ENCODE measurements around the gene CCL17. TPM values are rescaled to one million over a fixed set of nuclear protein-coding genes. Genes with fewer than 3 reads are reported as not detected.

The CCL17 gene
- total RNA-seq, 1 experiment from 2014 or later = not detected

DNA sequence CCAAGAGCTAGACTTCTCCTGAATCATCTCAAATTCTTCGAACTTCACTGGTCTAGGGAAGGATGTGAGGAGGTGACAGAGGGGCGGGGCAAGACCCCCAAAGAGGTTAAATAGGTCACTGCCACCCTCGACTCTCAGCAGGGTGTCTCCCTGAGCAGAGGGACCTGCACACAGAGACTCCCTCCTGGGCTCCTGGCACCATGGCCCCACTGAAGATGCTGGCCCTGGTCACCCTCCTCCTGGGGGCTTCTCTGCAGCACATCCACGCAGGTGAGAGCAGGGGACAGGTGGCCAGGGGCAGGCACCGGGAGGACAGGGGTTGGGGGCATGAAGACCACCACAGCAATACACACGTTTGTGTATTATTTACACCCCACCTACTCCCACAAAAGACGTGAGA, 9.2 kb downstream of the CCL17 start:
- Mint-ChIP-seq H3K9me3 (ENCODE audit: unreplicated experiment) (no peaks in the 10 kb centered on the region), H3K36me3 (ENCODE audit: insufficient read depth, unreplicated experiment) (peaks cover 5% of the 10 kb centered on the region), H3K4me3 (ENCODE audit: unreplicated experiment) (no peak overlapping the region), H3K4me1 (ENCODE audit: low read depth, unreplicated experiment) (peaks cover 24% of the 10 kb centered on the region), H3K27me3 (ENCODE audit: insufficient read depth, unreplicated experiment) (no peaks in the 10 kb centered on the region), H3K27ac (ENCODE audit: unreplicated experiment) (no peak overlapping the region)
- CTCF ChIA-PET = no interaction called here
- no TSS peak for BruUV-seq (replicated peaks)
- Histone ChIP-seq H3K27me3 (replicated peaks; ENCODE audit: control insufficient read depth, insufficient read depth, low read length) (no peaks in the 10 kb centered on the region), H3K36me3 (ENCODE audit: control insufficient read depth, insufficient read depth, low read length) (no peaks in the 10 kb centered on the region), H3K4me1 (peaks cover 29% of the 10 kb centered on the region), H3K9me3 (no peaks in the 10 kb centered on the region), H3K4me3 (ENCODE audit: low read depth, low read length) (no peak overlapping the region)
- DNase-seq = no peak
- intact Hi-C loops (cut with micrococcal nuclease; ENCODE audit: unreplicated experiment) = no loop called here
- POLR2A ChIA-PET = no interaction called here
- no peak for TF ChIP-seq CTCF (IDR thresholded peaks at IDR 0.05; ENCODE audit: insufficient read depth in 1 of 2, low read depth in 1 of 2, low read length in 1 of 2, severe bottlenecking in 1 of 2, unreplicated experiment in 1 of 2)

DNA sequence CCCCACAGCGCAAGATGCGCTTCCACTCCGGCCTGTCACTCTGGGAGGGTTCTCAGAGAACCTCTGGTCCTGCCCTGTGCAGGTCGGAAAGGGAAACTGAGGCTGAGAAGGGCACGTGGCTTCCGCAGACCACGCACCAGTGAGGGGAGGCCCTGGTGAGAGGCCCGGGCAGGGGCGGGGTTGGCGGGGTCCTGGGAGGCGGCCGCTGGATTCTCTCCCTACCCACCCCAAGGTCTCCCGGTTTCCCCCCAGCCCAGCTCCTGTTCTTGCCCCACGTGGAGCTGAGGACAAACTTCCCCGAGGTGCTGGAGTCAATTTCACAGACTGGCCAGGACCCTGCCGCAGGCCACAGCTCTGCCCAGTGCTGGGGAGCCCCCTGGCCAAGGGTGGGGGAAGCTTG, 11.5 kb downstream of the CCL17 start:
- no peaks in the 10 kb centered on the region for H3K27me3 Mint-ChIP-seq (ENCODE audit: insufficient read depth, unreplicated experiment)
- POLR2A ChIA-PET = no interaction called here
- H3K4me1 Mint-ChIP-seq (ENCODE audit: low read depth, unreplicated experiment) = peaks cover 34% of the 10 kb centered on the region
- Histone ChIP-seq H3K4me3 (ENCODE audit: low read depth, low read length) (no peak overlapping the region), H3K9me3 (no peaks in the 10 kb centered on the region), H3K27me3 (replicated peaks; ENCODE audit: control insufficient read depth, insufficient read depth, low read length) (no peaks in the 10 kb centered on the region), H3K36me3 (ENCODE audit: control insufficient read depth, insufficient read depth, low read length) (no peaks in the 10 kb centered on the region), H3K4me1 (peaks cover 28% of the 10 kb centered on the region)
- peaks cover 5% of the 10 kb centered on the region for H3K36me3 Mint-ChIP-seq (ENCODE audit: insufficient read depth, unreplicated experiment)
- TF ChIP-seq CTCF (IDR thresholded peaks at IDR 0.05; ENCODE audit: insufficient read depth in 1 of 2, low read depth in 1 of 2, low read length in 1 of 2, severe bottlenecking in 1 of 2, unreplicated experiment in 1 of 2) = no peak
- H3K9me3 Mint-ChIP-seq (ENCODE audit: unreplicated experiment) = no peaks in the 10 kb centered on the region
- BruUV-seq (replicated peaks) = no TSS peak
- CTCF ChIA-PET = interaction anchor here (0.9 to 4.5 kb wide), 9 partner anchors 12 to 230 kb away, joined by 3 to 88 read pairs (median 4); partner anchors contain the start of genes CCL17 and PSME3IP1
- no peak for DNase-seq
- intact Hi-C loops (cut with micrococcal nuclease; ENCODE audit: unreplicated experiment) = no loop called here
- H3K27ac Mint-ChIP-seq (ENCODE audit: unreplicated experiment) = no peak overlapping the region
- no peak overlapping the region for H3K4me3 Mint-ChIP-seq (ENCODE audit: unreplicated experiment)

DNA sequence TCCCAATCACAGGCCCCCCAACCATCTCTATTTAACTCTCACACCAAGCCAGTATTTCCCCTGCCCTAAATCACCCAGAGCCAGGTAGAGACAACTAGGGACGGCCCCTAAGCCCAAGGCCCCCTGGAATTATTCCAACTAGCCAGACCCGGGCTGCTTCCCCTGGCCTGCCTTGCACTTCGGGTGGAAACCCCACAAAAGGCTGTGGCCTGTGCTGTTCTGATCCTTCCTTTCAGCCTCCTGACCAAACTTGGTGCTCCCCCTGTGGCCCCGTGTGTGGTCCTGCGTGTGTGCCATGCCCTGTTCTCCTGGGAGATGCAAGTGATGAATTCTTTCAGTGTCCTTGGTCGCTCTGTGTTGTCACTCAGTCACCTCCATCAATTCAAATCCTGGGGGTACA, 14.9 kb downstream of the CCL17 start:
- BruUV-seq (replicated peaks) = no TSS peak
- H3K27me3 Mint-ChIP-seq (ENCODE audit: insufficient read depth, unreplicated experiment) = no peaks in the 10 kb centered on the region
- ChIA-PET POLR2A (no interaction called here), CTCF (interaction anchor here (0.6 to 4.5 kb wide), 4 partner anchors 92 to 119 kb away, joined by 6 to 88 read pairs (median 59); no protein-coding TSS in a partner anchor)
- no peak overlapping the region for H3K27ac Mint-ChIP-seq (ENCODE audit: unreplicated experiment)
- H3K36me3 Mint-ChIP-seq (ENCODE audit: insufficient read depth, unreplicated experiment) = peaks cover 5% of the 10 kb centered on the region
- H3K9me3 Mint-ChIP-seq (ENCODE audit: unreplicated experiment) = no peaks in the 10 kb centered on the region
- Histone ChIP-seq H3K27me3 (replicated peaks; ENCODE audit: control insufficient read depth, insufficient read depth, low read length) (no peaks in the 10 kb centered on the region), H3K4me1 (peaks cover 24% of the 10 kb centered on the region), H3K36me3 (ENCODE audit: control insufficient read depth, insufficient read depth, low read length) (no peaks in the 10 kb centered on the region), H3K9me3 (no peaks in the 10 kb centered on the region), H3K4me3 (ENCODE audit: low read depth, low read length) (no peak overlapping the region)
- DNase-seq = no peak
- TF ChIP-seq CTCF (IDR thresholded peaks at IDR 0.05; ENCODE audit: insufficient read depth in 1 of 2, low read depth in 1 of 2, low read length in 1 of 2, severe bottlenecking in 1 of 2, unreplicated experiment in 1 of 2) = no peak
- no peak overlapping the region for H3K4me3 Mint-ChIP-seq (ENCODE audit: unreplicated experiment)
- H3K4me1 Mint-ChIP-seq (ENCODE audit: low read depth, unreplicated experiment) = peaks cover 42% of the 10 kb centered on the region
- intact Hi-C loops (cut with micrococcal nuclease; ENCODE audit: unreplicated experiment) = loop anchor here (1.0 kb wide), 1 partner anchor 100 kb away; no protein-coding TSS in a partner anchor

Data from Caco-2 (cell line).